Hematopoietic multipotent progenitor cell treated with erythropoietin and hydrocortisone succinate and interleukin-3 and kit ligand, for 8 days (in vitro differentiated cells): ENCODE measurements around the gene EDN2.

Experiments
- DNase-seq: peaks from one replicate; pipeline ENCODE4 v3.0.0-alpha.2; 2015

Gene EDN2

GRCh38 chr1:41435570-41436178, 48.8 kb downstream of the EDN2 start:
- no peak for DNase-seq

GRCh38 chr1:41434748-41435449, 49.6 kb downstream of the EDN2 start:
- DNase-seq = no peak

- DNase-seq = no peak
Observed at GRCh38 chr1:41434306-41434705, 50.2 kb downstream of the EDN2 start.

- DNase-seq = no peak
Observed at GRCh38 chr1:41433501-41433900, 51.0 kb downstream of the EDN2 start.

- DNase-seq = peak; percentile 78
Observed at GRCh38 chr1:41432481-41433280, 51.8 kb downstream of the EDN2 start.

GRCh38 chr1:41431490-41432350, 52.8 kb downstream of the EDN2 start:
- no peak for DNase-seq

GRCh38 chr1:41430582-41430981, 53.9 kb downstream of the EDN2 start:
- DNase-seq = no peak

GRCh38 chr1:41430069-41430468, 54.4 kb downstream of the EDN2 start:
- DNase-seq = no peak

GRCh38 chr1:41429641-41430035, 54.8 kb downstream of the EDN2 start:
- no peak for DNase-seq
